Effector memory CD8-positive, alpha-beta T cell (primary cell): ENCODE results near the gene YBX2.
"Not testable (repeated sequence)": the region's sequence is repeated elsewhere in the genome, so short reads cannot be mapped to it uniquely, and the experiment has no call there.

Source experiments
- ATAC-seq: fragments of 150-1000 bp; cut with Tn5 transposase; replicated peaks from 2 replicates; pipeline ENCODE4 v1.10.0; 2021; ENCODE audit warnings: mild to moderate bottlenecking, moderate library complexity
- DNase-seq, 3 experiments: peaks; one replicate each; pipeline ENCODE4 v3.0.0; 2021
- H3K27ac Mint-ChIP-seq, 2 donors: one replicate each; pipeline ENCODE4 v1.8.0; 2022; ENCODE audit warnings: mild to moderate bottlenecking in 2 of 2, mixed read lengths in 2 of 2, moderate library complexity in 2 of 2
- H3K27me3 Mint-ChIP-seq, 2 donors: one replicate each; pipeline ENCODE4 v1.8.0; 2022; ENCODE audit warnings: mixed read lengths in 2 of 2
- H3K36me3 Mint-ChIP-seq: one replicate; pipeline ENCODE4 v1.8.0; 2022; ENCODE audit warnings: mild to moderate bottlenecking, moderate library complexity, mixed read lengths; ENCODE audit not compliant: insufficient read depth
- H3K4me1 Mint-ChIP-seq, 2 donors: one replicate each; pipeline ENCODE4 v1.8.0; 2022; ENCODE audit warnings: low read depth in 2 of 2, mixed read lengths in 2 of 2
- H3K4me3 Mint-ChIP-seq, 2 donors: one replicate each; pipeline ENCODE4 v1.8.0; 2022; ENCODE audit warnings: mild to moderate bottlenecking in 2 of 2, mixed read lengths in 2 of 2, moderate library complexity in 2 of 2
- H3K9me3 Mint-ChIP-seq, 2 donors: one replicate each; pipeline ENCODE4 v1.8.0; 2022; ENCODE audit warnings: mixed read lengths in 2 of 2
- total RNA-seq, 9 experiments: gene quantifications; one replicate each; lab custom pipeline; 2026; lab: John Stamatoyannopoulos, UW

YBX2 gene
- total RNA-seq: 0 to 0.19 (median 0.06) reads per million in 9 experiments

- Mint-ChIP-seq H3K36me3 (peaks cover 10% of the 10 kb centered on the region), H3K27me3 (peaks cover 17 to 23% of the 10 kb centered on the region in 2 donors), H3K9me3 (no peaks in the 10 kb centered on the region), H3K4me3 (peak within 1 kb of the TSS; percentile 92 to 94), H3K4me1 (peaks cover 15 to 19% of the 10 kb centered on the region in 2 donors), H3K27ac (peak within 1 kb of the TSS; percentile 5 to 93)
- ATAC-seq: peak; percentile 79
- peak; percentile 48 to 67 (median 67) for DNase-seq
Measured at GRCh38 chr17:7294614-7295153, at the start of gene YBX2. Gene YBX2, minus strand, starts transcription at chr17:7294639. Its CDS starts 139 bp downstream, at chr17:7294500.

- Mint-ChIP-seq H3K4me3 (no peak overlapping the region), H3K27ac (peak overlapping the region in 1 of 2 donors; percentile 38), H3K27me3 (no peaks in the 10 kb centered on the region), H3K4me1 (peaks cover 15 to 21% of the 10 kb centered on the region in 2 donors), H3K9me3 (no peaks in the 10 kb centered on the region), H3K36me3 (peaks cover 85% of the 10 kb centered on the region)
- no peak for DNase-seq
- no peak for ATAC-seq
Measured at GRCh38 chr17:7343250-7343649, 48.8 kb upstream of the YBX2 start.

GRCh38 chr17:7341842-7342241 lies 47.4 kb upstream of the YBX2 start:
- Mint-ChIP-seq H3K27me3 (no peaks in the 10 kb centered on the region), H3K36me3 (peaks cover 83% of the 10 kb centered on the region), H3K27ac (peak overlapping the region; percentile 22 to 68), H3K4me1 (peaks cover 26 to 29% of the 10 kb centered on the region in 2 donors), H3K9me3 (no peaks in the 10 kb centered on the region), H3K4me3 (no peak overlapping the region)
- DNase-seq: no peak
- ATAC-seq: no peak

GRCh38 chr17:7340179-7340578 lies 45.7 kb upstream of the YBX2 start:
- no peaks in the 10 kb centered on the region for H3K9me3 Mint-ChIP-seq
- H3K36me3 Mint-ChIP-seq: peaks cover 74% of the 10 kb centered on the region
- H3K4me3 Mint-ChIP-seq: peak overlapping the region in 1 of 2 donors; percentile 29
- DNase-seq (no peak), ATAC-seq (no peak)
- no peaks in the 10 kb centered on the region for H3K27me3 Mint-ChIP-seq
- H3K4me1 Mint-ChIP-seq: peaks cover 37 to 40% of the 10 kb centered on the region in 2 donors
- H3K27ac Mint-ChIP-seq: peak overlapping the region; percentile 19 to 23

GRCh38 chr17:7337600-7337999 lies 43.2 kb upstream of the YBX2 start:
- Mint-ChIP-seq H3K27ac (peak overlapping the region; percentile 91 to 94), H3K36me3 (peaks cover 49% of the 10 kb centered on the region), H3K4me1 (peaks cover 31 to 42% of the 10 kb centered on the region in 2 donors), H3K4me3 (peak overlapping the region; percentile 96 to 97)
- not testable (repeated sequence) for H3K27me3 Mint-ChIP-seq, ATAC-seq, H3K9me3 Mint-ChIP-seq, DNase-seq

GRCh38 chr17:7336240-7337175 lies 42.1 kb upstream of the YBX2 start, which contains the start of gene ACAP1:
Gene ACAP1, plus strand, starts transcription at chr17:7336529. Its CDS starts 206 bp downstream, at chr17:7336735.
- ATAC-seq (peak; percentile 94), DNase-seq (peak; percentile 67 to 74 (median 68))
- Mint-ChIP-seq H3K27ac (peak within 1 kb of the TSS; percentile 91 to 94), H3K27me3 (no peaks in the 10 kb centered on the region), H3K9me3 (no peaks in the 10 kb centered on the region), H3K36me3 (peaks cover 43% of the 10 kb centered on the region), H3K4me1 (peaks cover 30 to 44% of the 10 kb centered on the region in 2 donors), H3K4me3 (peak within 1 kb of the TSS; percentile 96 to 97)

- Mint-ChIP-seq H3K36me3 (peaks cover 37% of the 10 kb centered on the region), H3K27ac (peak overlapping the region; percentile 91 to 94), H3K4me1 (peaks cover 27 to 42% of the 10 kb centered on the region in 2 donors), H3K4me3 (peak overlapping the region; percentile 96 to 97)
- not testable (repeated sequence) for H3K9me3 Mint-ChIP-seq, H3K27me3 Mint-ChIP-seq, ATAC-seq, DNase-seq
Measured at GRCh38 chr17:7335765-7336164, 41.3 kb upstream of the YBX2 start.

- Mint-ChIP-seq H3K36me3 (peaks cover 30% of the 10 kb centered on the region), H3K27ac (peak overlapping the region; percentile 91 to 94), H3K4me1 (peaks cover 29 to 46% of the 10 kb centered on the region in 2 donors), H3K9me3 (no peaks in the 10 kb centered on the region), H3K27me3 (no peaks in the 10 kb centered on the region), H3K4me3 (peak overlapping the region; percentile 96 to 97)
- DNase-seq (no peak), ATAC-seq (no peak)
Measured at GRCh38 chr17:7334938-7335538, 40.6 kb upstream of the YBX2 start.

- not testable (repeated sequence) for H3K9me3 Mint-ChIP-seq, ATAC-seq, H3K27me3 Mint-ChIP-seq, DNase-seq
- H3K36me3 Mint-ChIP-seq: peaks cover 27% of the 10 kb centered on the region
- peak overlapping the region in 1 of 2 donors; percentile 38 for H3K4me3 Mint-ChIP-seq
- H3K4me1 Mint-ChIP-seq: peaks cover 39 to 53% of the 10 kb centered on the region in 2 donors
- H3K27ac Mint-ChIP-seq: peak overlapping the region in 1 of 2 donors; percentile 58
Measured at GRCh38 chr17:7332600-7333069, 38.2 kb upstream of the YBX2 start.

- no peak for ATAC-seq
- Mint-ChIP-seq H3K9me3 (no peaks in the 10 kb centered on the region), H3K27me3 (no peaks in the 10 kb centered on the region), H3K4me1 (peaks cover 37 to 47% of the 10 kb centered on the region in 2 donors), H3K36me3 (peaks cover 23% of the 10 kb centered on the region), H3K27ac (peak overlapping the region in 1 of 2 donors; percentile 58), H3K4me3 (peak overlapping the region; percentile 12 to 38)
- no peak for DNase-seq
Measured at GRCh38 chr17:7332111-7332510, 37.7 kb upstream of the YBX2 start.

- Mint-ChIP-seq H3K4me1 (peaks cover 28 to 38% of the 10 kb centered on the region in 2 donors), H3K27ac (peak overlapping the region in 1 of 2 donors; percentile 97), H3K9me3 (no peaks in the 10 kb centered on the region), H3K27me3 (no peaks in the 10 kb centered on the region), H3K4me3 (peak overlapping the region; percentile 92 to 95), H3K36me3 (peaks cover 22% of the 10 kb centered on the region)
- DNase-seq (no peak), ATAC-seq (no peak)
Measured at GRCh38 chr17:7330638-7331015, 36.2 kb upstream of the YBX2 start.

GRCh38 chr17:7329997-7330637 lies 35.7 kb upstream of the YBX2 start:
- peak in 2 of 3 experiments; percentile 61 to 70 for DNase-seq
- Mint-ChIP-seq H3K4me3 (peak overlapping the region; percentile 92 to 95), H3K4me1 (peaks cover 23 to 33% of the 10 kb centered on the region in 2 donors), H3K9me3 (no peaks in the 10 kb centered on the region), H3K36me3 (peaks cover 18% of the 10 kb centered on the region), H3K27me3 (no peaks in the 10 kb centered on the region), H3K27ac (peak overlapping the region; percentile 92 to 97)
- peak; percentile 61 for ATAC-seq
